Activated CD8-positive, alpha-beta memory T cell treated with anti-CD3 and anti-CD28 coated beads, Interleukin-2, amount 50 U/mL, for 1 hour (primary cell): ENCODE data around the gene PDZRN3.

Source experiments
- DNase-seq: peaks from one replicate; pipeline ENCODE4 v3.0.0-alpha.2; 2020; ENCODE audit errors: extremely low read depth

PDZRN3 gene

GRCh38 chr3:73623346-73623745 lies 1.4 kb downstream of the PDZRN3 start:
- DNase-seq = no peak

GRCh38 chr3:73622091-73622805 lies 2.5 kb downstream of the PDZRN3 start:
- no peak for DNase-seq

- no peak for DNase-seq
Measured at GRCh38 chr3:73621388-73621787, 3.4 kb downstream of the PDZRN3 start.

GRCh38 chr3:73618461-73618860 lies 6.3 kb downstream of the PDZRN3 start:
- no peak for DNase-seq

GRCh38 chr3:73616056-73616455 lies 8.7 kb downstream of the PDZRN3 start:
- DNase-seq = no peak

GRCh38 chr3:73614419-73614818 lies 10.3 kb downstream of the PDZRN3 start:
- DNase-seq = no peak

GRCh38 chr3:73611176-73611575 lies 13.6 kb downstream of the PDZRN3 start:
- DNase-seq = no peak

- no peak for DNase-seq
Measured at GRCh38 chr3:73610493-73610892, 14.2 kb downstream of the PDZRN3 start.

GRCh38 chr3:73609655-73610054 lies 15.1 kb downstream of the PDZRN3 start:
- no peak for DNase-seq

- no peak for DNase-seq
Measured at GRCh38 chr3:73609315-73609641, 15.5 kb downstream of the PDZRN3 start.

- DNase-seq = no peak
Measured at GRCh38 chr3:73608456-73609314, 16.1 kb downstream of the PDZRN3 start.

GRCh38 chr3:73605861-73606260 lies 18.9 kb downstream of the PDZRN3 start:
- no peak for DNase-seq

- DNase-seq = no peak
Measured at GRCh38 chr3:73605412-73605811, 19.3 kb downstream of the PDZRN3 start.

- no peak for DNase-seq
Measured at GRCh38 chr3:73604451-73604850, 20.3 kb downstream of the PDZRN3 start.

GRCh38 chr3:73603762-73604171 lies 21.0 kb downstream of the PDZRN3 start:
- DNase-seq = no peak

- no peak for DNase-seq
Measured at GRCh38 chr3:73602170-73602569, 22.6 kb downstream of the PDZRN3 start.

- DNase-seq = no peak
Measured at GRCh38 chr3:73601481-73601880, 23.3 kb downstream of the PDZRN3 start.

- DNase-seq = no peak
Measured at GRCh38 chr3:73601011-73601410, 23.7 kb downstream of the PDZRN3 start.

GRCh38 chr3:73600293-73600938 lies 24.3 kb downstream of the PDZRN3 start:
- no peak for DNase-seq

GRCh38 chr3:73599605-73600004 lies 25.1 kb downstream of the PDZRN3 start:
- DNase-seq = no peak

- DNase-seq = no peak
Measured at GRCh38 chr3:73597476-73597875, 27.3 kb downstream of the PDZRN3 start.
